Fibroblast of skin of right quadriceps (primary cell): ENCODE results near the gene BNIP2.
A peak's percentile ranks its signal among the peaks of the same experiment; 100 is the strongest.
"Not testable (repeated sequence)": the region's sequence is repeated elsewhere in the genome, so short reads cannot be mapped to it uniquely, and the experiment has no call there.

Source experiments
- DNase-seq: peaks from one replicate; pipeline ENCODE4 v3.0.0-alpha.2; 2013

BNIP2 gene

GRCh38 chr15:59688782-59689625 is at the start of gene BNIP2:
BNIP2 (minus strand) TSS chr15:59689320; CDS start chr15:59682457, 6,863 bp downstream.
- peak; percentile 98 for DNase-seq

- DNase-seq = no peak
Observed at GRCh38 chr15:59738676-59739075, 49.6 kb upstream of the BNIP2 start.

GRCh38 chr15:59736181-59736580 is 47.1 kb upstream of the BNIP2 start:
- DNase-seq = no peak

- no peak for DNase-seq
Observed at GRCh38 chr15:59725151-59725486, 36.0 kb upstream of the BNIP2 start.

GRCh38 chr15:59723687-59724346 is 34.7 kb upstream of the BNIP2 start:
- no peak for DNase-seq

- DNase-seq = no peak
Observed at GRCh38 chr15:59722476-59722875, 33.4 kb upstream of the BNIP2 start.

- no peak for DNase-seq
Observed at GRCh38 chr15:59722037-59722436, 32.9 kb upstream of the BNIP2 start.

- DNase-seq = no peak
Observed at GRCh38 chr15:59721411-59721810, 32.3 kb upstream of the BNIP2 start.

- DNase-seq = no peak
Observed at GRCh38 chr15:59713177-59713576, 24.1 kb upstream of the BNIP2 start.

- no peak for DNase-seq
Observed at GRCh38 chr15:59711451-59712243, 22.5 kb upstream of the BNIP2 start.

- no peak for DNase-seq
Observed at GRCh38 chr15:59707619-59708018, 18.5 kb upstream of the BNIP2 start.

- no peak for DNase-seq
Observed at GRCh38 chr15:59703979-59704796, 15.1 kb upstream of the BNIP2 start.

- DNase-seq = no peak
Observed at GRCh38 chr15:59702351-59702750, 13.2 kb upstream of the BNIP2 start.

GRCh38 chr15:59701880-59702279 is 12.8 kb upstream of the BNIP2 start:
- no peak for DNase-seq

GRCh38 chr15:59699810-59700431 is 10.8 kb upstream of the BNIP2 start:
- DNase-seq = peak; percentile 26

- DNase-seq = not testable (repeated sequence)
Observed at GRCh38 chr15:59698065-59698464, 8.9 kb upstream of the BNIP2 start.

GRCh38 chr15:59696332-59696731 is 7.2 kb upstream of the BNIP2 start:
- DNase-seq = no peak

GRCh38 chr15:59694779-59695178 is 5.7 kb upstream of the BNIP2 start:
- DNase-seq = no peak

- peak; percentile 49 for DNase-seq
Observed at GRCh38 chr15:59691194-59691805, 2.2 kb upstream of the BNIP2 start.

- DNase-seq = peak; percentile 51
Observed at GRCh38 chr15:59689626-59690236, 611 bp upstream of the BNIP2 start.

GRCh38 chr15:59688423-59688781 is 718 bp downstream of the BNIP2 start:
- DNase-seq = peak; percentile 61
